GM13977 (cell line): Measurements from ENCODE around the gene PCNX2.
A peak's percentile ranks its signal among the peaks of the same experiment; 100 is the strongest.

ENCODE experiments used
- DNase-seq: peaks from one replicate; pipeline ENCODE4 v3.0.0; 2012; ENCODE audit warnings: low spot score
- CTCF ChIP-seq: IDR thresholded peaks from 2 replicates; pipeline ENCODE4 v1.5.1; 2012; ENCODE audit warnings: mild to moderate bottlenecking, control low read depth; ENCODE audit not compliant: insufficient read depth; ENCODE audit errors: extremely low read depth, missing control alignments
- in situ Hi-C: fragments of 300-500 bp; cut with MboI; formaldehyde crosslinking; loops from one replicate; pipeline ENCODE4 v1.12.0; 2022; ENCODE audit warnings: low sequenced_read_pairs, low pct_unique_long_range_greater_than_20kb, mixed read lengths, inconsistent platforms; ENCODE audit not compliant: unreplicated experiment

Gene PCNX2

GRCh38 chr1:233246965-233247364, 48.6 kb downstream of the PCNX2 start:
- no peak for TF ChIP-seq CTCF
- DNase-seq = no peak
- in situ Hi-C loops = no loop called here

- no peak for TF ChIP-seq CTCF
- in situ Hi-C loops = no loop called here
- no peak for DNase-seq
These were observed 50.2 kb downstream of the PCNX2 start for GRCh38 chr1:233245191-233245765.

GRCh38 chr1:233244183-233244582, 51.3 kb downstream of the PCNX2 start:
- in situ Hi-C loops = no loop called here
- no peak for DNase-seq
- no peak for TF ChIP-seq CTCF

- no peak for TF ChIP-seq CTCF
- no peak for DNase-seq
- in situ Hi-C loops = no loop called here
These were observed 52.6 kb downstream of the PCNX2 start for GRCh38 chr1:233242827-233243483.

GRCh38 chr1:233241759-233242158, 53.8 kb downstream of the PCNX2 start:
- TF ChIP-seq CTCF = no peak

GRCh38 chr1:233240829-233241682, 54.5 kb downstream of the PCNX2 start:
- DNase-seq = peak; percentile 14
- peak; percentile 79 for TF ChIP-seq CTCF
- in situ Hi-C loops = no loop called here

More at GRCh38 chr1:233241759-233242158, 53.8 kb downstream of the PCNX2 start:
- in situ Hi-C loops = no loop called here
- no peak for DNase-seq
